HepG2 (cell line): ENCODE results near the gene PAX7. TPM values are rescaled to one million over a fixed set of nuclear protein-coding genes. Genes with fewer than 3 reads are reported as not detected.

Source experiments
- ATAC-seq: fragments of 200-7000 bp; cut with Tn5 transposase; 3 replicates; pipeline ENCODE4 v1.9.1; 2020; ENCODE audit warnings: mild to moderate bottlenecking, moderate library complexity
- BruUV-seq: library from RNA; stranded (reverse); fragments of 400-500 nt; replicated peaks from 2 replicates; lab custom pipeline; 2021; lab: Mats Ljungman, UMichigan
- CTCF ChIA-PET: fragments of 300-600 bp; formaldehyde crosslinking; extraction: SDS; loops from one replicate; lab custom pipeline; 2021; ENCODE audit warnings: low total read pairs, inconsistent platforms, low intra/inter-chr PET ratio; lab: Yijun Ruan, JAX
- POLR2A ChIA-PET: fragments of 350-600 bp; sonication (Branson Sonifier 250); formaldehyde crosslinking; loops from one replicate; lab custom pipeline; 2020; ENCODE audit warnings: antibody characterized with exemption, inconsistent platforms; lab: Yijun Ruan, JAX
- DNase-seq: peaks from one replicate; pipeline ENCODE4 v3.0.0-alpha.2; 2015; ENCODE audit warnings: low spot score
- FAIRE-seq: peaks from 3 replicates; lab custom pipeline; 2011; peaks lifted over from hg19 to GRCh38; lab: Jason Lieb, UNC
- H2AFZ ChIP-seq: one replicate; pipeline ENCODE4 v1.6.1; 2011; ENCODE audit warnings: low read length, inconsistent platforms
- H3K27ac ChIP-seq: fragments of 300-600 bp; 3 replicates; pipeline ENCODE4 v1.8.0; 2011; ENCODE audit warnings: mixed run types, mild to moderate bottlenecking, mixed read lengths, low read length, inconsistent platforms; ENCODE audit not compliant: insufficient read depth; ENCODE audit errors: extremely low read length
- H3K27me3 ChIP-seq, 2 experiments: fragments of 200-600 bp in 1 of 2; 2 replicates in 1 of 2; 3 replicates in 1 of 2; pipeline versions ENCODE4 v1.6.0 to v1.8.0; 2011; ENCODE audit warnings: low read length in 2 of 2, mild to moderate bottlenecking in 2 of 2, moderate library complexity in 2 of 2, inconsistent platforms in 1 of 2; ENCODE audit not compliant: insufficient read depth in 2 of 2, control insufficient read depth in 1 of 2
- H3K36me3 ChIP-seq, 2 experiments: fragments of 200-600 bp in 1 of 2; replicated peaks in 1 of 2; 2 replicates in 1 of 2; 3 replicates in 1 of 2; pipeline versions ENCODE4 v1.5.1 to v1.8.0; 2011; ENCODE audit warnings: low read length in 2 of 2, inconsistent platforms in 1 of 2; ENCODE audit not compliant: insufficient read depth in 2 of 2, control insufficient read depth in 1 of 2
- H3K4me1 ChIP-seq: 2 replicates; pipeline ENCODE4 v1.5.1; 2012; ENCODE audit warnings: low read length, inconsistent platforms; ENCODE audit not compliant: insufficient read depth
- H3K4me2 ChIP-seq: 2 replicates; pipeline ENCODE4 v1.6.0; 2011; ENCODE audit warnings: low read depth, low read length, inconsistent platforms
- H3K4me3 ChIP-seq, 3 experiments: fragments of 200-600 bp in 1 of 3; sonication (generic), shearing (Covaris generic) in 1 of 3; replicated peaks in 1 of 3; 2 replicates each; pipeline ENCODE4 v1.5.1; 2011 to 2016; ENCODE audit warnings: low read length in 3 of 3, inconsistent platforms in 2 of 3, low read depth in 2 of 3, mild to moderate bottlenecking in 2 of 3, control low read depth in 1 of 3, mixed read lengths in 1 of 3; ENCODE audit not compliant: insufficient read depth in 1 of 3
- H3K79me2 ChIP-seq: one replicate; pipeline ENCODE4 v1.6.1; 2011; ENCODE audit warnings: low read length, inconsistent platforms; ENCODE audit not compliant: insufficient read depth
- H3K9ac ChIP-seq: 2 replicates; pipeline ENCODE4 v1.6.0; 2011; ENCODE audit warnings: mild to moderate bottlenecking, low read depth, low read length, inconsistent platforms; ENCODE audit not compliant: insufficient read depth
- H3K9me3 ChIP-seq: 2 replicates; pipeline ENCODE4 v1.5.1; 2012; ENCODE audit warnings: mild to moderate bottlenecking, low read length
- H4K20me1 ChIP-seq: 2 replicates; pipeline ENCODE4 v1.6.0; 2011; ENCODE audit warnings: inconsistent platforms, mild to moderate bottlenecking, low read length, moderate library complexity; ENCODE audit not compliant: insufficient read depth
- EZH2 ChIP-seq: conservative IDR thresholded peaks from 2 replicates; pipeline ENCODE4 v1.6.1; 2012; ENCODE audit warnings: mild to moderate bottlenecking, low read depth, low read length, moderate library complexity
- FOXK2 ChIP-seq: fragments of 450-650 bp; IDR thresholded peaks from 2 replicates; pipeline ENCODE4 v1.6.1; 2016
- IRF9 ChIP-seq: sonication (generic); formaldehyde crosslinking; IDR thresholded peaks from 2 replicates; pipeline ENCODE4 v1.8.0; 2022; ENCODE audit warnings: missing genetic modification reagents, mild to moderate bottlenecking, borderline replicate concordance
- KAT7 ChIP-seq: IDR thresholded peaks from 2 replicates; pipeline ENCODE4 v1.6.1; 2018; ENCODE audit warnings: borderline replicate concordance, missing compliant biosample characterization
- NPAS2 ChIP-seq: sonication (generic); formaldehyde crosslinking; IDR thresholded peaks from 2 replicates; pipeline ENCODE4 v1.8.0; 2022; ENCODE audit warnings: mild to moderate bottlenecking, missing genetic modification reagents, borderline replicate concordance
- REL ChIP-seq: sonication (generic); formaldehyde crosslinking; conservative IDR thresholded peaks from 2 replicates; pipeline ENCODE4 v1.8.0; 2022; ENCODE audit warnings: mild to moderate bottlenecking, missing genetic modification reagents, moderate library complexity
- SOX6 ChIP-seq, 2 experiments: fragments of 450-650 bp in 1 of 2; sonication (generic) in 1 of 2; formaldehyde crosslinking in 1 of 2; IDR thresholded peaks; 2 replicates each; pipeline versions ENCODE4 v1.4.0 to v1.6.1; 2017 to 2020; ENCODE audit warnings: antibody characterized with exemption in 1 of 2, mild to moderate bottlenecking in 1 of 2, missing genetic modification reagents in 1 of 2
- ZBTB7B ChIP-seq: sonication (generic); formaldehyde crosslinking; IDR thresholded peaks from 2 replicates; pipeline ENCODE4 v1.4.0; 2020; ENCODE audit warnings: missing genetic modification reagents
- ZKSCAN8 ChIP-seq: IDR thresholded peaks from 2 replicates; pipeline ENCODE4 v1.6.1; 2016; ENCODE audit warnings: borderline replicate concordance, missing genetic modification reagents, missing compliant biosample characterization
- ZNF260 ChIP-seq: sonication (generic); formaldehyde crosslinking; IDR thresholded peaks from 2 replicates; pipeline ENCODE4 v1.4.0; 2020; ENCODE audit warnings: missing genetic modification reagents, low read depth, mild to moderate bottlenecking, borderline replicate concordance
- ZNF337 ChIP-seq: sonication (generic); formaldehyde crosslinking; IDR thresholded peaks from 2 replicates; pipeline ENCODE4 v1.5.1; 2020; ENCODE audit warnings: missing genetic modification reagents, low read depth, mild to moderate bottlenecking, borderline replicate concordance
- ZNF557 ChIP-seq: sonication (generic); formaldehyde crosslinking; IDR thresholded peaks from 2 replicates; pipeline ENCODE4 v1.4.0; 2020; ENCODE audit warnings: missing genetic modification reagents
- ZNF839 ChIP-seq: sonication (generic); formaldehyde crosslinking; IDR thresholded peaks from 2 replicates; pipeline ENCODE4 v1.4.0; 2020; ENCODE audit warnings: missing genetic modification reagents, mild to moderate bottlenecking, borderline replicate concordance
- WGBS: methylation state at CpG from one replicate; pipeline ENCODE4 v1.1.6; 2017; ENCODE audit warnings: low lambda C conversion rate; 5-methylcytosine and 5-hydroxymethylcytosine counted together
- in situ Hi-C: cut with HindIII; loops from 2 replicates; pipeline ENCODE4 v1.10.0; 2017; ENCODE audit warnings: low pct_unique_long_range_greater_than_20kb; ENCODE audit not compliant: extremely low pct_ligation_motif_present
- intact Hi-C: fragments of 100-400 bp; cut with micrococcal nuclease; formaldehyde crosslinking; loops from one replicate; pipeline ENCODE4 v1.10.0; 2022; ENCODE audit not compliant: unreplicated experiment
- polyA plus RNA-seq, 8 experiments: library from polyadenylated mRNA; depleted of rRNA in 3 of 8; stranded (reverse) in 7 of 8; unstranded in 1 of 8; fragments of >200 nt; fragmentation: Illumina TruSeq in 4 of 8; extraction: Trizol in 4 of 8; gene quantifications; 2 replicates each; pipeline versions ENCODE4 v1.2.1 to v1.2.3, GENCODE V29; 2011 to 2016; ENCODE audit warnings: low read depth in 4 of 8, missing spikeins in 1 of 8, mixed read lengths in 1 of 8; ENCODE audit not compliant: insufficient read depth in 1 of 8
- total RNA-seq, 5 experiments: library from RNA; depleted of rRNA; stranded (reverse); fragments of >200 nt; fragmentation: Illumina TruSeq; extraction: Trizol; gene quantifications; 2 replicates each; pipeline ENCODE4 v1.2.3, GENCODE V29; 2016; ENCODE audit warnings: low read depth in 1 of 5
- TF ChIP-seq, protein P1 (sequence below): sonication (generic); formaldehyde crosslinking; IDR thresholded peaks from 2 replicates; pipeline ENCODE4 v1.9.0; 2021; ENCODE audit warnings: missing genetic modification reagents, mild to moderate bottlenecking, borderline replicate concordance

PAX7 gene
- total and polyA plus RNA-seq, 2 of the 13 experiments (the other 11 are each of a cell fraction or from before 2014, with no cell fraction given) = not detected

- H3K27me3 ChIP-seq = peaks cover 20 to 93% of the 10 kb centered on the region in 2 experiments
- no peak for FAIRE-seq
- intact Hi-C loops (no loop called here), in situ Hi-C loops (no loop called here)
- ChIA-PET CTCF (no interaction called here), POLR2A (no interaction called here)
- TF ChIP-seq EZH2 (peak; percentile 29; the same call in 1 of the 2 replicates), ZNF260 (CRISPR knock-in tag) (no peak)
- H3K4me3 ChIP-seq = no peak overlapping the region
- no TSS peak for BruUV-seq
- no peaks in the 10 kb centered on the region for H3K9me3 ChIP-seq
- no peak overlapping the region for H3K4me2 ChIP-seq
- no peaks in the 10 kb centered on the region for H3K36me3 ChIP-seq
- no peak overlapping the region for H3K9ac ChIP-seq
- peaks cover 6% of the 10 kb centered on the region; the same call in 1 of the 2 replicates for H3K4me1 ChIP-seq
- no peak overlapping the region for H3K27ac ChIP-seq
- no peaks in the 10 kb centered on the region for H3K79me2 ChIP-seq
- DNase-seq = no peak
- 18% methylated on average over 25 of the region's 52 CpGs for WGBS
- no peak overlapping the region for H2AFZ ChIP-seq
- peaks cover 3% of the 10 kb centered on the region; the same call in 1 of the 2 replicates for H4K20me1 ChIP-seq
- no peak; the same call in 2 of the 3 replicates for ATAC-seq
These were observed 6.2 kb downstream of the PAX7 start for GRCh38 chr1:18636596-18637508.

DNA sequence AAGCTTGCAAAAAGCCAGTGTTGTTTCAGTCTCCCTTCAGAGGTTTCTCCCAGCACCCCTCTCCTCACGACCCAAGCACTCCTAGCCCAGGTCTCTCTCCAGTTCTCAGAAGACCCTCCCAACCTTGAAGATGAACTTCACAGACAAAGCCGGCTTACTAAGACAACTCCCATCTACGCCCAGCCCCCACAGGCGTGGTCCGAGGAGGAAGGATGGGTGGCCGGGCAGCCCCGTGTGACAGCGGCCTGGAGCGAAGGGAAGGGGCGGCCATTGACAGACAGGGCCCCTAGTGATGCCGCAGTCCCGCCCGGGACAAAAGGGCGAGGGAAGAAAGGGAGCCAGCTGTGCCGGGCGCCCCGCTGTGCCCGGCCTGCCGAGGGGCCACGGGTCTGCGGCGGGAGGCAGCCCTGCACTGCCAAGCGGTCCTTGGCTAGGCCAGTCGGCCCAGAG lies 6.9 kb downstream of the PAX7 start:
- Histone ChIP-seq H3K27me3 (peaks cover 20 to 93% of the 10 kb centered on the region in 2 experiments), H3K4me2 (no peak overlapping the region), H4K20me1 (peaks cover 3% of the 10 kb centered on the region; the same call in 1 of the 2 replicates), H3K27ac (no peak overlapping the region), H3K9me3 (no peaks in the 10 kb centered on the region), H3K4me3 (no peak overlapping the region), H2AFZ (no peak overlapping the region), H3K36me3 (no peaks in the 10 kb centered on the region), H3K9ac (no peak overlapping the region), H3K79me2 (no peaks in the 10 kb centered on the region), H3K4me1 (peaks cover 6% of the 10 kb centered on the region; the same call in 1 of the 2 replicates)
- WGBS = 15% methylated on average over 12 of the region's 24 CpGs
- POLR2A ChIA-PET = no interaction called here
- no peak for DNase-seq
- intact Hi-C loops (no loop called here), in situ Hi-C loops (no loop called here)
- FAIRE-seq = no peak
- no peak for ATAC-seq
- no TSS peak for BruUV-seq
- CTCF ChIA-PET = no interaction called here
- TF ChIP-seq ZBTB7B = no peak
- TF ChIP-seq KAT7 (CRISPR knock-in tag) = no peak
- no peak for TF ChIP-seq ZKSCAN8
- no peak for TF ChIP-seq REL
- no peak for TF ChIP-seq FOXK2
- no peak for TF ChIP-seq ZNF337 (CRISPR knock-in tag)
- TF ChIP-seq IRF9 (CRISPR knock-in tag) = no peak
- TF ChIP-seq, protein P1, sequence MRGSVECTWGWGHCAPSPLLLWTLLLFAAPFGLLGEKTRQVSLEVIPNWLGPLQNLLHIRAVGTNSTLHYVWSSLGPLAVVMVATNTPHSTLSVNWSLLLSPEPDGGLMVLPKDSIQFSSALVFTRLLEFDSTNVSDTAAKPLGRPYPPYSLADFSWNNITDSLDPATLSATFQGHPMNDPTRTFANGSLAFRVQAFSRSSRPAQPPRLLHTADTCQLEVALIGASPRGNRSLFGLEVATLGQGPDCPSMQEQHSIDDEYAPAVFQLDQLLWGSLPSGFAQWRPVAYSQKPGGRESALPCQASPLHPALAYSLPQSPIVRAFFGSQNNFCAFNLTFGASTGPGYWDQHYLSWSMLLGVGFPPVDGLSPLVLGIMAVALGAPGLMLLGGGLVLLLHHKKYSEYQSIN (CRISPR knock-in tag) = no peak
- no peak for TF ChIP-seq ZNF839 (CRISPR knock-in tag)
- TF ChIP-seq ZNF557 (CRISPR knock-in tag) = no peak
- TF ChIP-seq SOX6 (IDR thresholded peaks at IDR 0.05) = no peak
- no peak for TF ChIP-seq SOX6 (CRISPR knock-in tag; IDR thresholded peaks at IDR 0.05)
- no peak for TF ChIP-seq NPAS2 (CRISPR knock-in tag)
